Measurements from ENCODE around the gene HPCAL1.

DNA sequence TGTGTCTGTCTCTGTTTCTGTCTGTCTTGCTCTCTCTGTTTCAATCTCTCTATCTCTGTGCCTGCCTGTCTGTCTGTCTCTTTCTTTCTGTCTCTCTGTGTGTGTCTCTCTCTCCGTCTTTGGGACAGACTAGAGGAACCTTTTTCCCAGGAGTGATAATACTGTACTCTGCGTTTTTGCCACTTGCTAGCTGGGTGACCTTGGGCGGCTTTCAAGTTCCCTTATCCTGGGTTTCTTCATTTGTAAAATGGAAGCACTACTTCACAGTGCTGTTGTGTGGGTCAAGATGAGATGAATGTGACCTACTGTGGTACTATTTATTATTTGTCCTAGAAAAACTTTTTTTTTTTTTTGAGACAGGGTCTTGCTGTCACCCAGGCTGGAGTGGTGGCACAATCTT, 42.4 kb downstream of the HPCAL1 start:
- TF ChIP-seq CTCF (IDR thresholded peaks at IDR 0.05): no peak
- TF ChIP-seq POLR2A (IDR thresholded peaks at IDR 0.05): no peak
